ENCODE measurements around the gene DHX15.

- no peak for TF ChIP-seq CTCF (IDR thresholded peaks at IDR 0.05)
- no peak for TF ChIP-seq POLR2A (IDR thresholded peaks at IDR 0.05)
Measured at GRCh38 chr4:24496597-24496996, 87.8 kb downstream of the DHX15 start.

Data from testis (tissue), 2 donors.